Liver (tissue), 9 donors: ENCODE measurements around the gene ANO4. TPM values are rescaled to one million over a fixed set of nuclear protein-coding genes. Genes with fewer than 3 reads are reported as not detected.

Experiments used
- DNase-seq: peaks from one replicate; pipeline ENCODE4 v3.0.0-alpha.2; 2017; ENCODE audit warnings: low spot score
- H3K27ac ChIP-seq, 2 donors: one replicate each; pipeline ENCODE4 v1.7.0; 2013; ENCODE audit warnings: inconsistent platforms in 2 of 2, low read length in 2 of 2, control low read depth in 1 of 2, low read depth in 1 of 2, mild to moderate bottlenecking in 1 of 2
- H3K27me3 ChIP-seq, 4 donors: one replicate each; pipeline versions ENCODE4 v1.6.1 to v1.7.0; 2013; ENCODE audit warnings: low read length in 3 of 4, inconsistent platforms in 1 of 4, mild to moderate bottlenecking in 1 of 4, moderate library complexity in 1 of 4; ENCODE audit not compliant: control insufficient read depth in 4 of 4, insufficient read depth in 4 of 4
- H3K36me3 ChIP-seq, 4 donors: one replicate each; pipeline versions ENCODE4 v1.6.1 to v1.7.0; 2013; ENCODE audit warnings: low read length in 3 of 4, mild to moderate bottlenecking in 3 of 4, low read depth in 1 of 4, moderate library complexity in 1 of 4; ENCODE audit not compliant: control insufficient read depth in 4 of 4, insufficient read depth in 3 of 4
- H3K4me1 ChIP-seq, 4 donors: one replicate each; pipeline versions ENCODE4 v1.6.1 to v1.7.0; 2013; ENCODE audit warnings: low read length in 3 of 4, mild to moderate bottlenecking in 3 of 4, moderate library complexity in 1 of 4; ENCODE audit not compliant: control insufficient read depth in 4 of 4, insufficient read depth in 4 of 4
- H3K4me3 ChIP-seq, 3 donors: one replicate each; pipeline versions ENCODE4 v1.6.1 to v1.7.0; 2013; ENCODE audit warnings: low read length in 3 of 3, control low read depth in 1 of 3, low read depth in 1 of 3, mild to moderate bottlenecking in 1 of 3
- H3K9ac ChIP-seq, 2 donors: one replicate each; pipeline ENCODE4 v1.7.0; 2013; ENCODE audit warnings: low read length in 2 of 2, mild to moderate bottlenecking in 2 of 2, moderate library complexity in 2 of 2, control low read depth in 1 of 2, low read depth in 1 of 2
- H3K9me3 ChIP-seq, 4 donors: one replicate each; pipeline versions ENCODE4 v1.6.1 to v1.7.0; 2013; ENCODE audit warnings: low read length in 3 of 4; ENCODE audit not compliant: control insufficient read depth in 4 of 4
- EGR1 ChIP-seq, 2 donors: IDR thresholded peaks; 2 replicates each; pipeline ENCODE4 v1.6.1; 2016 to 2018; ENCODE audit warnings: antibody characterized with exemption in 2 of 2, low read depth in 2 of 2
- FOXA1 ChIP-seq: IDR thresholded peaks from 2 replicates; pipeline ENCODE4 v1.6.1; 2016; ENCODE audit warnings: antibody characterized with exemption
- FOXA2 ChIP-seq: IDR thresholded peaks from 2 replicates; pipeline ENCODE4 v1.6.1; 2016; ENCODE audit warnings: antibody characterized with exemption
- GABPA ChIP-seq, 2 donors: IDR thresholded peaks in 1 of 2; conservative IDR thresholded peaks in 1 of 2; 2 replicates each; pipeline ENCODE4 v1.6.1; 2016; ENCODE audit warnings: antibody characterized with exemption in 2 of 2, mild to moderate bottlenecking in 1 of 2, moderate library complexity in 1 of 2
- HNF4A ChIP-seq, 2 donors: conservative IDR thresholded peaks; 2 replicates each; pipeline ENCODE4 v1.6.1; 2016; ENCODE audit warnings: antibody characterized with exemption in 2 of 2, mild to moderate bottlenecking in 2 of 2
- HNF4G ChIP-seq: IDR thresholded peaks from 2 replicates; pipeline ENCODE4 v1.6.1; 2016; ENCODE audit warnings: antibody characterized with exemption
- JUND ChIP-seq, 2 donors: IDR thresholded peaks; 2 replicates each; pipeline ENCODE4 v1.6.1; 2016; ENCODE audit warnings: antibody characterized with exemption in 2 of 2
- NR2F2 ChIP-seq: IDR thresholded peaks from 2 replicates; pipeline ENCODE4 v1.6.1; 2016; ENCODE audit warnings: antibody characterized with exemption
- RAD21 ChIP-seq, 2 donors: IDR thresholded peaks; 2 replicates each; pipeline ENCODE4 v1.6.1; 2016; ENCODE audit warnings: antibody characterized with exemption in 2 of 2, mild to moderate bottlenecking in 2 of 2
- RXRA ChIP-seq, 2 donors: IDR thresholded peaks; 2 replicates each; pipeline ENCODE4 v1.6.1; 2017 to 2018; ENCODE audit warnings: antibody characterized with exemption in 2 of 2, mild to moderate bottlenecking in 1 of 2
- SP1 ChIP-seq: IDR thresholded peaks from 2 replicates; pipeline ENCODE4 v1.6.1; 2018; ENCODE audit warnings: antibody characterized with exemption, mild to moderate bottlenecking
- TAF1 ChIP-seq: conservative IDR thresholded peaks from 2 replicates; pipeline ENCODE4 v1.6.1; 2016; ENCODE audit warnings: antibody characterized with exemption, mild to moderate bottlenecking
- YY1 ChIP-seq: IDR thresholded peaks from 2 replicates; pipeline ENCODE4 v1.6.1; 2016; ENCODE audit warnings: antibody characterized with exemption, mild to moderate bottlenecking
- WGBS: extraction: QIAGEN DNeasy Blood & Tissue Kit; methylation state at CpG from one replicate; pipeline ENCODE4 v1.1.7; 2013; 5-methylcytosine and 5-hydroxymethylcytosine counted together
- polyA plus RNA-seq, 2 donors: library from polyadenylated mRNA; stranded (reverse) in 1 of 2; unstranded in 1 of 2; fragments of 200-250 nt in 1 of 2; fragments of >200 nt in 1 of 2; fragmentation: Nextera tagmentation in 1 of 2; extraction: Ambion mirVana in 1 of 2; gene quantifications; one replicate each; pipeline versions ENCODE4 v1.2.1 to v1.2.3, GENCODE V29; 2013 to 2015
- total RNA-seq, 2 donors: library from RNA; depleted of rRNA; stranded (reverse); fragments of >200 nt; gene quantifications; one replicate each; pipeline ENCODE4 v1.2.3, GENCODE V29; 2014
- TF ChIP-seq, protein P1 (sequence below): IDR thresholded peaks from 2 replicates; pipeline ENCODE4 v1.6.1; 2016; ENCODE audit warnings: antibody characterized with exemption
- TF ChIP-seq, protein P2 (sequence below): IDR thresholded peaks from 2 replicates; pipeline ENCODE4 v1.6.1; 2016; ENCODE audit warnings: antibody characterized with exemption
- TF ChIP-seq, protein P3 (sequence below): IDR thresholded peaks from 2 replicates; pipeline ENCODE4 v1.6.1; 2016; ENCODE audit warnings: antibody characterized with exemption
- TF ChIP-seq, protein P4 (sequence below): fragments of 150-350 bp; IDR thresholded peaks from 2 replicates; pipeline ENCODE4 v1.5.1; 2017; ENCODE audit warnings: improper control_type of control experiment, low read depth, low read length; ENCODE audit not compliant: missing input control
- TF ChIP-seq, protein P5 (sequence below): IDR thresholded peaks from 2 replicates; pipeline ENCODE4 v1.6.1; 2016; ENCODE audit warnings: antibody characterized with exemption, mild to moderate bottlenecking
- donor health status: healthy.
- donor health status: healthy.
- donor health status: healthy.
- donor health status: healthy.
- donor health status: healthy.

ANO4 gene
- total and polyA plus RNA-seq, 4 donors: 0.08 to 2.2 (median 0.17) TPM; not detected in 1

DNA sequence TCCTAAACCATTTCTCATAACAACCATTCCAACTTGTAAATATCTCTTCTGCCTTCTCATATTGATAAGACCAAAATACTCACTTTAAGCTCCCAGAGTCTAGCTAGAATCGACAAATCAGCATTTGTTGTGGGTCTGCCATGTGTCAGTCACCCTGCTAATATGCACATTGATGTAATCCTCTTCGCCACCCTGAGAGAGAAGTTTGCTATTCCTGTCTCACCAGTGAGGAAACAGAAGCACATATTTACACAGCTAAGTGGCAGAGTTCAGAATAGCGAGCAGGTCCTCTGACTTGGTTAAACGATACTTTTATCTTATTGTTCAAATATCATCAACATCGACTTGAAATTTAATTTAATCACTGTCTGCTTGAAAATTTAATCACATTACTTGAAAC is 142.1 kb downstream of the ANO4 start:
- Histone ChIP-seq H3K9me3 (no peaks in the 10 kb centered on the region), H3K27ac (no peak overlapping the region), H3K4me1 (no peaks in the 10 kb centered on the region), H3K36me3 (no peaks in the 10 kb centered on the region), H3K4me3 (no peak overlapping the region), H3K27me3 (no peaks in the 10 kb centered on the region), H3K9ac (no peak overlapping the region)
- TF ChIP-seq, protein P1, sequence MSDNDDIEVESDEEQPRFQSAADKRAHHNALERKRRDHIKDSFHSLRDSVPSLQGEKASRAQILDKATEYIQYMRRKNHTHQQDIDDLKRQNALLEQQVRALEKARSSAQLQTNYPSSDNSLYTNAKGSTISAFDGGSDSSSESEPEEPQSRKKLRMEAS: no peak
- TF ChIP-seq HNF4G (no peak), EGR1 (IDR thresholded peaks at IDR 0.05; ENCODE audit: low read depth in 2 of 2) (no peak), FOXA1 (no peak), RXRA (IDR thresholded peaks at IDR 0.05) (no peak), RAD21 (IDR thresholded peaks at IDR 0.05) (no peak), JUND (IDR thresholded peaks at IDR 0.05) (no peak)
- TF ChIP-seq, protein P2, sequence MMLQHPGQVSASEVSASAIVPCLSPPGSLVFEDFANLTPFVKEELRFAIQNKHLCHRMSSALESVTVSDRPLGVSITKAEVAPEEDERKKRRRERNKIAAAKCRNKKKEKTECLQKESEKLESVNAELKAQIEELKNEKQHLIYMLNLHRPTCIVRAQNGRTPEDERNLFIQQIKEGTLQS: no peak
- TF ChIP-seq, protein P3, sequence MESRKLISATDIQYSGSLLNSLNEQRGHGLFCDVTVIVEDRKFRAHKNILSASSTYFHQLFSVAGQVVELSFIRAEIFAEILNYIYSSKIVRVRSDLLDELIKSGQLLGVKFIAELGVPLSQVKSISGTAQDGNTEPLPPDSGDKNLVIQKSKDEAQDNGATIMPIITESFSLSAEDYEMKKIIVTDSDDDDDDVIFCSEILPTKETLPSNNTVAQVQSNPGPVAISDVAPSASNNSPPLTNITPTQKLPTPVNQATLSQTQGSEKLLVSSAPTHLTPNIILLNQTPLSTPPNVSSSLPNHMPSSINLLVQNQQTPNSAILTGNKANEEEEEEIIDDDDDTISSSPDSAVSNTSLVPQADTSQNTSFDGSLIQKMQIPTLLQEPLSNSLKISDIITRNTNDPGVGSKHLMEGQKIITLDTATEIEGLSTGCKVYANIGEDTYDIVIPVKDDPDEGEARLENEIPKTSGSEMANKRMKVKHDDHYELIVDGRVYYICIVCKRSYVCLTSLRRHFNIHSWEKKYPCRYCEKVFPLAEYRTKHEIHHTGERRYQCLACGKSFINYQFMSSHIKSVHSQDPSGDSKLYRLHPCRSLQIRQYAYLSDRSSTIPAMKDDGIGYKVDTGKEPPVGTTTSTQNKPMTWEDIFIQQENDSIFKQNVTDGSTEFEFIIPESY: no peak
- TF ChIP-seq, protein P4, sequence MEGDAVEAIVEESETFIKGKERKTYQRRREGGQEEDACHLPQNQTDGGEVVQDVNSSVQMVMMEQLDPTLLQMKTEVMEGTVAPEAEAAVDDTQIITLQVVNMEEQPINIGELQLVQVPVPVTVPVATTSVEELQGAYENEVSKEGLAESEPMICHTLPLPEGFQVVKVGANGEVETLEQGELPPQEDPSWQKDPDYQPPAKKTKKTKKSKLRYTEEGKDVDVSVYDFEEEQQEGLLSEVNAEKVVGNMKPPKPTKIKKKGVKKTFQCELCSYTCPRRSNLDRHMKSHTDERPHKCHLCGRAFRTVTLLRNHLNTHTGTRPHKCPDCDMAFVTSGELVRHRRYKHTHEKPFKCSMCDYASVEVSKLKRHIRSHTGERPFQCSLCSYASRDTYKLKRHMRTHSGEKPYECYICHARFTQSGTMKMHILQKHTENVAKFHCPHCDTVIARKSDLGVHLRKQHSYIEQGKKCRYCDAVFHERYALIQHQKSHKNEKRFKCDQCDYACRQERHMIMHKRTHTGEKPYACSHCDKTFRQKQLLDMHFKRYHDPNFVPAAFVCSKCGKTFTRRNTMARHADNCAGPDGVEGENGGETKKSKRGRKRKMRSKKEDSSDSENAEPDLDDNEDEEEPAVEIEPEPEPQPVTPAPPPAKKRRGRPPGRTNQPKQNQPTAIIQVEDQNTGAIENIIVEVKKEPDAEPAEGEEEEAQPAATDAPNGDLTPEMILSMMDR: no peak
- no peak for DNase-seq
- WGBS: 32% methylated on average over 5 of the region's 5 CpGs

DNA sequence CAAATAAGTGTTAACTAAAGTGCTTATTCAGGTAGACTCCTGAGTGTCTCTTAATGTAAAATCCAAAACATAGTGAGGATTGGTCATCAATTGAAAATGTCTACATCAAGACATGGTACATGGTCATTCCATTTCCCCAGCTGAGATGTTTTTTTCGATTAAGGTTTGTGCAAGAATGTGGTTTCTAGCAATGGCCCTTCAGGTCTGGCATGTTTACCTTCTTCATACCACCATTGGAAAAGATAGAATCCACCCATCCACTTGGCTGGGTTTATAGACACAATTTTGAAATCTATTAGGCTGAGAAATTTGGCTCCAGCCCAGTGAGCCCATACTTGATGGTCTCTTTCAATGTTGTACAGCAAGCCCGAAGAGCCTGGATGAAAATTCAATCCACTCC is 145.9 kb downstream of the ANO4 start:
- TF ChIP-seq, protein P3: no peak
- TF ChIP-seq HNF4G (no peak), EGR1 (IDR thresholded peaks at IDR 0.05; ENCODE audit: low read depth in 2 of 2) (no peak), HNF4A (conservative IDR thresholded peaks at IDR 0.05) (no peak), RAD21 (IDR thresholded peaks at IDR 0.05) (no peak), FOXA2 (no peak), TAF1 (no peak), RXRA (IDR thresholded peaks at IDR 0.05) (no peak), YY1 (no peak), GABPA (IDR thresholded peaks at IDR 0.05 in 1 of 2, conservative IDR thresholded peaks at IDR 0.05 in 1 of 2) (no peak), SP1 (no peak), FOXA1 (no peak), JUND (IDR thresholded peaks at IDR 0.05) (no peak), NR2F2 (no peak)
- TF ChIP-seq, protein P2: no peak
- TF ChIP-seq, protein P4: no peak
- TF ChIP-seq, protein P1: no peak
- TF ChIP-seq, protein P5, sequence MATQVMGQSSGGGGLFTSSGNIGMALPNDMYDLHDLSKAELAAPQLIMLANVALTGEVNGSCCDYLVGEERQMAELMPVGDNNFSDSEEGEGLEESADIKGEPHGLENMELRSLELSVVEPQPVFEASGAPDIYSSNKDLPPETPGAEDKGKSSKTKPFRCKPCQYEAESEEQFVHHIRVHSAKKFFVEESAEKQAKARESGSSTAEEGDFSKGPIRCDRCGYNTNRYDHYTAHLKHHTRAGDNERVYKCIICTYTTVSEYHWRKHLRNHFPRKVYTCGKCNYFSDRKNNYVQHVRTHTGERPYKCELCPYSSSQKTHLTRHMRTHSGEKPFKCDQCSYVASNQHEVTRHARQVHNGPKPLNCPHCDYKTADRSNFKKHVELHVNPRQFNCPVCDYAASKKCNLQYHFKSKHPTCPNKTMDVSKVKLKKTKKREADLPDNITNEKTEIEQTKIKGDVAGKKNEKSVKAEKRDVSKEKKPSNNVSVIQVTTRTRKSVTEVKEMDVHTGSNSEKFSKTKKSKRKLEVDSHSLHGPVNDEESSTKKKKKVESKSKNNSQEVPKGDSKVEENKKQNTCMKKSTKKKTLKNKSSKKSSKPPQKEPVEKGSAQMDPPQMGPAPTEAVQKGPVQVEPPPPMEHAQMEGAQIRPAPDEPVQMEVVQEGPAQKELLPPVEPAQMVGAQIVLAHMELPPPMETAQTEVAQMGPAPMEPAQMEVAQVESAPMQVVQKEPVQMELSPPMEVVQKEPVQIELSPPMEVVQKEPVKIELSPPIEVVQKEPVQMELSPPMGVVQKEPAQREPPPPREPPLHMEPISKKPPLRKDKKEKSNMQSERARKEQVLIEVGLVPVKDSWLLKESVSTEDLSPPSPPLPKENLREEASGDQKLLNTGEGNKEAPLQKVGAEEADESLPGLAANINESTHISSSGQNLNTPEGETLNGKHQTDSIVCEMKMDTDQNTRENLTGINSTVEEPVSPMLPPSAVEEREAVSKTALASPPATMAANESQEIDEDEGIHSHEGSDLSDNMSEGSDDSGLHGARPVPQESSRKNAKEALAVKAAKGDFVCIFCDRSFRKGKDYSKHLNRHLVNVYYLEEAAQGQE: no peak
- no peak overlapping the region for H3K9ac ChIP-seq
- no peaks in the 10 kb centered on the region for H3K27me3 ChIP-seq
- no peaks in the 10 kb centered on the region for H3K36me3 ChIP-seq
- DNase-seq: no peak
- H3K4me1 ChIP-seq: no peaks in the 10 kb centered on the region
- WGBS: 38% methylated on average over 2 of the region's 2 CpGs
- H3K27ac ChIP-seq: no peak overlapping the region
- H3K4me3 ChIP-seq: no peak overlapping the region
- no peaks in the 10 kb centered on the region for H3K9me3 ChIP-seq
